ENCODE results near the gene ZCCHC2. TPM values are rescaled to one million over a fixed set of nuclear protein-coding genes. Genes with fewer than 3 reads are reported as not detected.

Gene ZCCHC2
- total and polyA plus RNA-seq, 2 of the 4 experiments (the other 2 are of a cell fraction), result 3.2 to 3.6 TPM

- no peak overlapping the region for H3K4ac ChIP-seq (ENCODE audit: low read depth, low read length)
- in situ Hi-C loops (cut with MboI; ENCODE audit: low sequenced_read_pairs) (loop anchor here (10.0 kb wide), 1 partner anchor 391 kb away; the partner anchor contains the start of genes PIGN and RELCH), dilution Hi-C loops (cut with HindIII; ENCODE audit: low sequenced_read_pairs, unreplicated experiment) (no loop called here), intact Hi-C loops (cut with micrococcal nuclease) (no loop called here)
- no peak overlapping the region for H2BK15ac ChIP-seq (ENCODE audit: low read depth, low read length)
- no peak overlapping the region for H3K56ac ChIP-seq (ENCODE audit: extremely low read depth, insufficient read depth, low read length)
- no peak overlapping the region for H4K8ac ChIP-seq (ENCODE audit: low read depth in 2 of 2, low read length in 2 of 2)
- no peak overlapping the region for H4K5ac ChIP-seq (ENCODE audit: low read depth, low read length)
- DNase-seq (no peak), ATAC-seq (ENCODE audit: low read depth) (no peak)
- H3K9ac ChIP-seq (ENCODE audit: low read depth, low read length), result no peak overlapping the region
- no peaks in the 10 kb centered on the region; the same call in 1 of the 2 replicates for H3K9me1 ChIP-seq (ENCODE audit: insufficient read depth, low read length)
- no peak overlapping the region for H3K14ac ChIP-seq (replicated peaks; ENCODE audit: low read depth, low read length)
- 92% methylated on average over 2 of the region's 9 CpGs; no CpG with 5 or more reads in 1 of the 2 experiments for WGBS, 2 experiments (ENCODE audit: extremely low coverage in 2 of 2, insufficient read length in 1 of 2)
- ChIA-PET CTCF (no interaction called here), POLR2A (ENCODE audit: unreplicated experiment) (no interaction called here)
- no peak overlapping the region for H3K27ac ChIP-seq (ENCODE audit: insufficient read depth, low read length)
- no peak overlapping the region for H3K4me3 ChIP-seq (ENCODE audit: insufficient read depth, low read depth, low read length)
- H4K20me1 ChIP-seq (ENCODE audit: insufficient read depth, low read length), result no peaks in the 10 kb centered on the region
- H2AK5ac ChIP-seq (ENCODE audit: low read depth, low read length), result no peak overlapping the region
- H3K23ac ChIP-seq (ENCODE audit: low read depth, low read length), result no peak overlapping the region
- no peak overlapping the region for H2BK20ac ChIP-seq (ENCODE audit: low read depth, low read length)
- H3K36me3 ChIP-seq (ENCODE audit: control insufficient read depth, insufficient read depth, low read length), result peaks cover 16% of the 10 kb centered on the region
- no peaks in the 10 kb centered on the region for H3K9me3 ChIP-seq (ENCODE audit: control insufficient read depth, insufficient read depth, low read length)
- H3K18ac ChIP-seq (ENCODE audit: low read depth, low read length), result no peak overlapping the region
- H2BK120ac ChIP-seq (ENCODE audit: low read depth, low read length), result no peak overlapping the region
- no peak overlapping the region for H2AFZ ChIP-seq (replicated peaks; ENCODE audit: low read length, poor library complexity)
- H3K4me2 ChIP-seq (ENCODE audit: low read depth, low read length), result no peak overlapping the region
- H3K4me1 ChIP-seq (ENCODE audit: control insufficient read depth, insufficient read depth, low read length), result peaks cover 1% of the 10 kb centered on the region
- peaks cover 0 to 6% of the 10 kb centered on the region in 2 experiments; a peak in 2 of 4 replicates for H3K79me1 ChIP-seq (ENCODE audit: low read depth in 1 of 2, low read length in 2 of 2)
- H2BK5ac ChIP-seq (ENCODE audit: low read depth, low read length, poor library complexity, severe bottlenecking), result no peak overlapping the region
- H4K91ac ChIP-seq (ENCODE audit: insufficient read depth, low read depth, low read length), result no peak overlapping the region
- H3K27me3 ChIP-seq (ENCODE audit: control insufficient read depth, insufficient read depth, low read length), result no peaks in the 10 kb centered on the region
- H2AK9ac ChIP-seq (replicated peaks; ENCODE audit: low read depth, low read length, poor library complexity), result no peak overlapping the region
- TF ChIP-seq CHD1 (IDR thresholded peaks at IDR 0.05; ENCODE audit: low read depth, low read length) (no peak), SMC3 (IDR thresholded peaks at IDR 0.05; ENCODE audit: low read depth, low read length) (no peak), CTCF (conservative IDR thresholded peaks at IDR 0.05; ENCODE audit: low read depth, low read length) (no peak), USF2 (IDR thresholded peaks at IDR 0.05; ENCODE audit: low read depth, low read length) (no peak), CEBPB (IDR thresholded peaks at IDR 0.05; ENCODE audit: low read depth, low read length) (no peak), RCOR1 (IDR thresholded peaks at IDR 0.05; ENCODE audit: insufficient replicate concordance, low read length) (no peak), RFX5 (IDR thresholded peaks at IDR 0.05; ENCODE audit: low read depth, low read length) (no peak), MXI1 (IDR thresholded peaks at IDR 0.05; ENCODE audit: borderline replicate concordance, low read depth, low read length) (no peak), MAZ (IDR thresholded peaks at IDR 0.05; ENCODE audit: borderline replicate concordance, low read depth, low read length) (no peak), ELK1 (IDR thresholded peaks at IDR 0.05; ENCODE audit: borderline replicate concordance, low read depth, low read length) (no peak)
- no TSS peak for BruUV-seq (replicated peaks)
Observed at GRCh38 chr18:62576271-62576670, 53.4 kb downstream of the ZCCHC2 start.

All from IMR-90 (cell line).